CD4-positive, alpha-beta memory T cell (primary cell): Measurements from ENCODE around the gene HJV. TPM values are rescaled to one million over a fixed set of nuclear protein-coding genes. Genes with fewer than 3 reads are reported as not detected.

Experiments used
- CTCF ChIA-PET: fragments of 350-600 bp; sonication (Branson Sonifier 250); formaldehyde crosslinking; loops from one replicate; lab custom pipeline; 2021; ENCODE audit warnings: inconsistent platforms; ENCODE audit not compliant: partially characterized antibody; lab: Charles Lee
- POLR2A ChIA-PET: fragments of 350-600 bp; sonication (Branson Sonifier 250); formaldehyde crosslinking; loops from one replicate; lab custom pipeline; 2021; ENCODE audit not compliant: partially characterized antibody; lab: Charles Lee
- DNase-seq, 5 donors: peaks; one replicate each; pipeline versions ENCODE4 v3.0.0 to v3.0.0-alpha.2; 2020 to 2022; ENCODE audit warnings: mixed read lengths in 1 of 5
- H3K27ac ChIP-seq: one replicate; pipeline ENCODE4 v1.7.0; 2013; ENCODE audit warnings: low read depth, low read length
- H3K27me3 ChIP-seq: 2 replicates; pipeline ENCODE4 v1.7.0; 2013; ENCODE audit warnings: mild to moderate bottlenecking, low read length, moderate library complexity; ENCODE audit not compliant: insufficient read depth
- H3K36me3 ChIP-seq: 2 replicates; pipeline ENCODE4 v1.7.0; 2013; ENCODE audit warnings: mild to moderate bottlenecking, low read length, moderate library complexity; ENCODE audit not compliant: insufficient read depth
- H3K4me1 ChIP-seq: 2 replicates; pipeline ENCODE4 v1.7.0; 2013; ENCODE audit warnings: mild to moderate bottlenecking, low read length, moderate library complexity; ENCODE audit not compliant: insufficient read depth
- H3K4me3 ChIP-seq, 2 donors: one replicate each; pipeline ENCODE4 v1.7.0; 2013; ENCODE audit warnings: low read length in 2 of 2, mild to moderate bottlenecking in 1 of 2
- H3K9me3 ChIP-seq, 2 donors: one replicate each; pipeline ENCODE4 v1.7.0; 2013; ENCODE audit warnings: low read length in 2 of 2, control low read depth in 1 of 2; ENCODE audit not compliant: control insufficient read depth in 1 of 2
- H3K27ac Mint-ChIP-seq, 7 donors: one replicate each; pipeline ENCODE4 v1.8.0; 2020 to 2021; ENCODE audit warnings: mixed read lengths in 7 of 7, mild to moderate bottlenecking in 6 of 7, inconsistent platforms in 3 of 7, moderate library complexity in 3 of 7
- H3K27me3 Mint-ChIP-seq, 2 donors: one replicate each; pipeline ENCODE4 v1.8.0; 2020 to 2021; ENCODE audit warnings: mixed read lengths in 2 of 2
- H3K36me3 Mint-ChIP-seq, 2 donors: one replicate each; pipeline ENCODE4 v1.8.0; 2020 to 2021; ENCODE audit warnings: mixed read lengths in 2 of 2, inconsistent platforms in 1 of 2, mild to moderate bottlenecking in 1 of 2
- H3K4me1 Mint-ChIP-seq, 4 donors: one replicate each; pipeline ENCODE4 v1.8.0; 2020 to 2021; ENCODE audit warnings: mixed read lengths in 4 of 4, mild to moderate bottlenecking in 1 of 4
- H3K4me3 Mint-ChIP-seq, 8 donors: one replicate each; pipeline ENCODE4 v1.8.0; 2020 to 2021; ENCODE audit warnings: mixed read lengths in 8 of 8, mild to moderate bottlenecking in 7 of 8, moderate library complexity in 6 of 8, inconsistent platforms in 3 of 8
- H3K9me3 Mint-ChIP-seq, 8 donors: one replicate each; pipeline ENCODE4 v1.8.0; 2020 to 2021; ENCODE audit warnings: mixed read lengths in 8 of 8, mild to moderate bottlenecking in 5 of 8, inconsistent platforms in 3 of 8, moderate library complexity in 1 of 8
- intact Hi-C: fragments of 100-400 bp; cut with micrococcal nuclease; formaldehyde crosslinking; loops from one replicate; pipeline ENCODE4 v1.15.1; 2023
- polyA plus RNA-seq, 2 donors: library from polyadenylated mRNA; unstranded; fragments of 300-500 nt; fragmentation: Illumina TruSeq; gene quantifications; one replicate each; pipeline ENCODE4 v1.2.3, GENCODE V29; 2021
- total RNA-seq, 2 experiments: library from RNA; stranded (reverse); gene quantifications; one replicate each; pipeline ENCODE4 v1.2.3, GENCODE V29; 2021

Gene HJV
- total and polyA plus RNA-seq, 4 experiments from 2014 or later, result not detected

DNA sequence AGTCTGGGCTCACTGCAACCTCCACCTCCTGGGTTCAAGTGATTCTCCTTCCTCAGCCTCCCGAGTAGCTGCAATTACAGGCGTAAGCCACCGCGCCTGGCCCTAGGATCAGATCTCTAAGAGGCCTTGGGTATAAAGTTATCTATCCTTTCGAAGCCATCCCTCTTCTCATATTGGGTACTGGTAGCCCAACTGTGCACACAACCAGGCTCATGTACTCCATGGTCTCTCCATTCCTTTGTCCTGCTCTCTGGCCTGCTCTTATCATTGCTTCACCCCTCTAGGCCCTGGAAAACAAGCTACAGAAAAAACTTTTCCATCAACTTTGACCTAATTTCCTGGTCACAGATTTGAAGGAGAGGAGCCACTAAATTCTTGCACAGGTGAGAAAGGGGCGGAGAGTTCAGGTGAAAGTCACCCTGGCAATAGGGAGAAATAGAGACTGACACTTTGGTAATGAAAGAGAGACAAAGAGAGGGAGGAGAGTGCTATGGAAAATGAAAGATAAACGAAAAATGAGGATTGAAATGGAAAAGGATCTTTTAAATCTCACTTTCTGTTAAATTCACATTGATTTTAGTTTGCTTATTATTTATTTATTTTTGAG is 31.2 kb downstream of the HJV start:
- intact Hi-C loops, result no loop called here
- Histone ChIP-seq H3K4me3 (no peak overlapping the region), H3K36me3 (peaks cover 30% of the 10 kb centered on the region), H3K4me1 (peaks cover 62% of the 10 kb centered on the region), H3K27me3 (no peaks in the 10 kb centered on the region), H3K27ac (no peak overlapping the region), H3K9me3 (no peaks in the 10 kb centered on the region)
- Mint-ChIP-seq H3K27me3 (no peaks in the 10 kb centered on the region), H3K4me1 (peaks cover 43 to 69% (median 52%) of the 10 kb centered on the region in 4 donors), H3K4me3 (peak overlapping the region in 7 of 8 donors; percentile 3 to 99 (median 33)), H3K27ac (peak overlapping the region in 6 of 7 donors; percentile 8 to 96 (median 77)), H3K36me3 (peaks cover 37 to 40% of the 10 kb centered on the region in 2 donors), H3K9me3 (peaks cover 0 to 12% (median 2%) of the 10 kb centered on the region in 8 donors)
- POLR2A ChIA-PET, result interaction anchor here (2.6 to 29.8 kb wide), 6 partner anchors 3 to 132 kb away, joined by 15 to 1967 read pairs (median 246); partner anchors contain the start of genes ANKRD34A, LIX1L, PIAS3 and POLR3GL
- DNase-seq, result peak in 1 of 5 donors; percentile 22
- CTCF ChIA-PET, result interaction anchor here (1.7 to 16.1 kb wide), 3 partner anchors 12 to 26 kb away, joined by 5 to 224 read pairs (median 168); partner anchors contain the start of genes ANKRD34A and POLR3GL

DNA sequence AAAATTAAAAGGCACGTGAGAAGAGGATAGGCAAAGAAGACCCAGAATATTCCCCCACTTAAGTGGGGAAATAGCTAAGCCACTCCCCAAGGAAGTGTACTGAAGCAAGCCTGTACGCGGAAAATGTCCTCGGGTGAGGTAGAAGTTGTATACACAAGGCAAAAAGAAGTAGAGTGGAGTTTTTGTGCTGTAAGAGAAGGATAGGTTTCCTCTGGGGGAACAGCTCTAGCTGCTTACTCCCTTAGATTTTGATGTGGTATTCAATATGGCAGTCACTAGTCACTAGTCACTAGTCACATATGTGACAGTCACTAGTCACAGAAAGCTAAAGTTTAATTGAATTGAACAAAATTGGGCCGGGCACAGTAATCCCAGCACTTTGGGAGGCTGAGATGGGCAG is 32.8 kb downstream of the HJV start:
- Mint-ChIP-seq H3K27me3 (no peaks in the 10 kb centered on the region), H3K4me1 (peaks cover 54 to 60% (median 56%) of the 10 kb centered on the region in 4 donors), H3K9me3 (peaks cover 0 to 4% (median 0%) of the 10 kb centered on the region in 8 donors), H3K36me3 (peaks cover 21 to 26% of the 10 kb centered on the region in 2 donors), H3K27ac (peak overlapping the region; percentile 6 to 96 (median 48)), H3K4me3 (peak overlapping the region in 2 of 8 donors; percentile 9 to 22)
- Histone ChIP-seq H3K27ac (no peak overlapping the region), H3K4me1 (peaks cover 76% of the 10 kb centered on the region), H3K9me3 (no peaks in the 10 kb centered on the region), H3K36me3 (peaks cover 15% of the 10 kb centered on the region), H3K27me3 (no peaks in the 10 kb centered on the region), H3K4me3 (no peak overlapping the region)
- CTCF ChIA-PET, result interaction anchor here (0.7 to 16.1 kb wide), 7 partner anchors 10 to 97 kb away, joined by 4 to 224 read pairs (median 5); partner anchors contain the start of genes ANKRD34A and POLR3GL
- DNase-seq, result peak in 3 of 5 donors; percentile 34 to 57 (median 37)
- intact Hi-C loops, result loop anchor here (1.0 kb wide), 2 partner anchors 9 kb away; no protein-coding TSS in a partner anchor
- POLR2A ChIA-PET, result interaction anchor here (0.7 to 29.8 kb wide), 8 partner anchors 2 to 134 kb away, joined by 3 to 1967 read pairs (median 66); partner anchors contain the start of genes ANKRD34A, LIX1L, PEX11B and POLR3GL

DNA sequence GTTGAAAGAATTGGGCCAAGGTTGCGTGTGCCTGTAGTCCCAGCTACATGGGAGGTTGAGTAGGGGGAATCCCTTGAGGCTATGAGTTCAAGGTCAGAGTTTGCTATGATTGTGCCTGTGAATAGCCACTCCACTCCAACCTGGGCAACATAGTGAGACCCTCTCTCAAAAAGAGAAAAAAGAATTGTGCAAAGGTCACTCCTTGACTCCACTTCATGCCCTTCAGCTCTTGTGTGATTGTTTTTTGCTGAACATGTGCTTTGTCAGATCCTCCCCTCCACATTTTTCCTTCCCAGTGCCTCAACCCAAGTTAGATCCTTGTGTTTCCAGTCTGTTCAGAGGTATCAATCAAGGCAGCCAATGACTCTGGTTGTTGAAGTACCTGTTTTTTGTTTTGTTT is 33.6 kb downstream of the HJV start:
- peaks cover 76% of the 10 kb centered on the region for H3K4me1 ChIP-seq
- no peaks in the 10 kb centered on the region for H3K9me3 ChIP-seq
- H3K9me3 Mint-ChIP-seq, result peaks cover 0 to 4% (median 0%) of the 10 kb centered on the region in 8 donors
- peaks cover 13 to 17% of the 10 kb centered on the region in 2 donors for H3K36me3 Mint-ChIP-seq
- H3K27me3 Mint-ChIP-seq, result no peaks in the 10 kb centered on the region
- no peak overlapping the region for H3K4me3 ChIP-seq
- H3K4me1 Mint-ChIP-seq, result peaks cover 47 to 67% (median 53%) of the 10 kb centered on the region in 4 donors
- CTCF ChIA-PET, result interaction anchor here (1.3 to 16.1 kb wide), 4 partner anchors 9 to 25 kb away, joined by 4 to 224 read pairs (median 87); no protein-coding TSS in a partner anchor
- peaks cover 6% of the 10 kb centered on the region for H3K36me3 ChIP-seq
- intact Hi-C loops, result loop anchor here (1.0 kb wide), 2 partner anchors 9 kb away; no protein-coding TSS in a partner anchor
- peak overlapping the region in 6 of 7 donors; percentile 31 to 96 (median 74) for H3K27ac Mint-ChIP-seq
- no peak for DNase-seq
- H3K4me3 Mint-ChIP-seq, result peak overlapping the region in 2 of 8 donors; percentile 16 to 17
- POLR2A ChIA-PET, result interaction anchor here (1.3 to 29.8 kb wide), 7 partner anchors 1 to 128 kb away, joined by 3 to 1967 read pairs (median 122); partner anchors contain the start of genes ANKRD34A, LIX1L, PEX11B and POLR3GL
- H3K27me3 ChIP-seq, result no peaks in the 10 kb centered on the region
- no peak overlapping the region for H3K27ac ChIP-seq

DNA sequence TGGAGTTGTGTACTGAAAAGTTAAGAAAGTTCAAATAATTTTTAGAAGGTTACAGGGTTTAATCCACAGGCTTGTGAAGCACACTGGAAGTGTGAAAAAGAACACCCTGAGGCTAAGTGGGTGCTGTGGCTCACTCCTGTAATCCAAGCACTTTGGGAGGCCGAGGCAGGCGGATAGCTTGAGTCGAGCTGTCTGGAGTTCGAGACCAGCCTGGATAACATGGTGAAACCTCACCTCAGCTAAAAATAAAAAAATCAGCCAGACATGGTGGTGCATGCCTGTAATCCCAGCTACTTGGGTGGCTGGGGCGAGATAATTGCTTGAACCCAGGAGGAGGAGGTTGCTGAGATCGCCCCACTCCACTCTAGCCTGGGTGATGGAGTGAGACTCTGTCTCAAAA is 35.0 kb downstream of the HJV start:
- H3K36me3 ChIP-seq, result no peaks in the 10 kb centered on the region
- H3K9me3 ChIP-seq, result no peaks in the 10 kb centered on the region
- Mint-ChIP-seq H3K4me3 (no peak overlapping the region), H3K4me1 (peaks cover 33 to 66% (median 47%) of the 10 kb centered on the region in 4 donors), H3K36me3 (peaks cover 2 to 5% of the 10 kb centered on the region in 2 donors), H3K27me3 (no peaks in the 10 kb centered on the region), H3K9me3 (peaks cover 0 to under 1% (median 0%) of the 10 kb centered on the region in 8 donors), H3K27ac (peak overlapping the region in 2 of 7 donors; percentile 35 to 76)
- CTCF ChIA-PET, result interaction anchor here (1.2 to 16.1 kb wide), 3 partner anchors 8 to 141 kb away, joined by 3 to 224 read pairs (median 168); partner anchors contain the start of gene NUDT17
- H3K4me1 ChIP-seq, result peaks cover 78% of the 10 kb centered on the region
- intact Hi-C loops, result no loop called here
- no peak for DNase-seq
- no peak overlapping the region for H3K4me3 ChIP-seq
- no peak overlapping the region for H3K27ac ChIP-seq
- POLR2A ChIA-PET, result interaction anchor here (0.9 to 29.8 kb wide), 3 partner anchors 1 to 128 kb away, joined by 5 to 1967 read pairs (median 1967); partner anchors contain the start of genes PIAS3 and TXNIP
- H3K27me3 ChIP-seq, result no peaks in the 10 kb centered on the region

DNA sequence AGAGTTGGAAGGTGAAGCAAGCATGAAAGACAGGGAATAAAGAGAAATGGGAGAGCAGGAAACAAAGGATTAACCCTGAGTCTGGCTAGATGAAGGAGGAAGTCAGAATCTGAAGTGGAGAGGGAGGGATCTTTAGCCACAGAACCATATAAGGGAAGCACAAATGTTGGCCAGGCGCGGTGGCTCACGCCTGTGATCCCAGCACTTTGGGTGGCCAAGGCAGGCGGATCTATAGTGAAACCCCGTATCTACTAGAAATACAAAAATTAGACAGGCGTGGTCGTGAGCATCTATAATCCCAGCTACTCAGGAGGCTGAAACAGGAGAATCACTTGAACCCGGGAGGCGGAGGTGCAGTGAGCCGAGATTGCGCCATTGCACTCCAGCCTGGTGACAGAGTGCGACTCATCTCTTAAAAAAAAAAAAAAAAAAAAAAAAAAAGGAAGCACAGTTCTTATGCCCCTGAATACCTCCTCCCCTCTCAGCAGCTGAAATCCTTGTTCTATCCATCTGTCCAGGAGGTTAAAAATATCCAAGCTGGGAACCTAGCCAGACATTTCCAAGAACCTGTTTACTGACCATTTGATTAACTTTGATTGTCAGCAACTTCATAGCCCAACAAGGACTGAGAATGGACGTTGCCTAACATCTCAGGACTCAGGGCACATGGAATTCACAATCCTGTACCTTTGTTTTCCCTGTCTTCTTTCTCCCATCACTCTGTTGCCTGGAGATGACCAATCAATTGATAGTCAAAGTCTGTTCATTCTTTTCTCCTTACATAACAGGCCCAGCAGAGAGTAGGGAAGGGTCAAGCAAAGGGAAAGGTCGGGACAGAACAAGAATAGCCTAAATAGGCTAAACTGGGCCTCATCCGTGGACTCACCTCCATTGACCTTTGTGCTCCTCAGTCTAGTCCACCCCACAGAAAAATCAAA is 35.8 kb downstream of the HJV start:
- Mint-ChIP-seq H3K27ac (peak overlapping the region in 6 of 7 donors; percentile 88 to 94 (median 92)), H3K4me3 (peak overlapping the region; percentile 52 to 92 (median 76))
- POLR2A ChIA-PET, result interaction anchor here (0.6 to 29.8 kb wide), 7 partner anchors 1 to 64 kb away, joined by 3 to 1967 read pairs (median 11); partner anchors contain the start of genes ANKRD34A, LIX1L, POLR3GL and RBM8A

DNA sequence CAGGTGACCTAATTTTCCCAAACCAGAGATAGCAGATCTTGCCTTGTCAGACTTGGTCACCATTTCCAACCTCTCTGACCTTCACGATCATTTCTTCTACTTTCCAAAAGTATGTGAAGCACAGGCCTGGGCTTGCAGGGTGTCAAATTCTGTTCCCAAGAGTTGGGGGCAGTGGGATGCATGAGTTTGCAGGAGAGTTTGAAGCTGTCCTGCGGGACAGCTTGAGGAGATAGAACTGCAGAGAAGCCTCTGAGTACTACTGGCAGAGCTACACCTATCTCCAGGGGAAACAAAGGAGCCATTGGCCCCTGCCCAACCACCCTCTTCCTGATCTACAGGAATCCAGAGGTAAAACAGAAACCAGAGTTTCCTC is 36.4 kb downstream of the HJV start:
- peak overlapping the region; percentile 5 to 15 for H3K4me3 ChIP-seq
- peak overlapping the region in 6 of 7 donors; percentile 88 to 94 (median 92) for H3K27ac Mint-ChIP-seq

More for the DNA sequence above, 35.8 kb downstream of the HJV start:
- Histone ChIP-seq H3K27me3 (no peaks in the 10 kb centered on the region), H3K4me3 (peak overlapping the region in 1 of 2 donors; percentile 15), H3K36me3 (no peaks in the 10 kb centered on the region), H3K4me1 (peaks cover 85% of the 10 kb centered on the region), H3K27ac (no peak overlapping the region), H3K9me3 (no peaks in the 10 kb centered on the region)
- Mint-ChIP-seq H3K9me3 (no peaks in the 10 kb centered on the region), H3K27me3 (no peaks in the 10 kb centered on the region), H3K36me3 (peaks cover 0 to 3% of the 10 kb centered on the region in 2 donors), H3K4me1 (peaks cover 25 to 67% (median 43%) of the 10 kb centered on the region in 4 donors)
- no peak for DNase-seq
- CTCF ChIA-PET, result interaction anchor here (1.2 to 16.1 kb wide), 6 partner anchors 7 to 141 kb away, joined by 3 to 224 read pairs (median 6); partner anchors contain the start of genes NUDT17 and RBM8A
- intact Hi-C loops, result no loop called here

More for the DNA sequence above, 36.4 kb downstream of the HJV start:
- no peaks in the 10 kb centered on the region for H3K9me3 ChIP-seq
- ChIA-PET POLR2A (interaction anchor here (0.6 to 29.8 kb wide), 7 partner anchors 2 to 58 kb away, joined by 3 to 1967 read pairs (median 11); partner anchors contain the start of genes ANKRD34A, LIX1L, POLR3GL and RBM8A), CTCF (interaction anchor here (0.9 to 2.5 kb wide), 5 partner anchors 9 to 58 kb away, joined by 3 to 14 read pairs (median 4); partner anchors contain the start of gene RBM8A)
- H3K36me3 ChIP-seq, result no peaks in the 10 kb centered on the region
- H3K9me3 Mint-ChIP-seq, result no peaks in the 10 kb centered on the region
- peaks cover 87% of the 10 kb centered on the region for H3K4me1 ChIP-seq
- DNase-seq, result no peak
- H3K27ac ChIP-seq, result peak overlapping the region; percentile 23
- peaks cover 0 to 2% of the 10 kb centered on the region in 2 donors for H3K36me3 Mint-ChIP-seq
- H3K27me3 ChIP-seq, result no peaks in the 10 kb centered on the region
- peak overlapping the region; percentile 52 to 92 (median 76) for H3K4me3 Mint-ChIP-seq
- intact Hi-C loops, result no loop called here
- peaks cover 19 to 60% (median 37%) of the 10 kb centered on the region in 4 donors for H3K4me1 Mint-ChIP-seq
- H3K27me3 Mint-ChIP-seq, result no peaks in the 10 kb centered on the region
